ENCODE data around the gene GALNT9. TPM values are rescaled to one million over a fixed set of nuclear protein-coding genes. Genes with fewer than 3 reads are reported as not detected.

Gene GALNT9
- polyA plus RNA-seq, 3 donors = not detected

GRCh38 chr12:132170094-132170636 is 159.2 kb downstream of the GALNT9 start:
- H3K9ac ChIP-seq (ENCODE audit: insufficient read depth, low read length, poor library complexity, severe bottlenecking) = no peak overlapping the region
- Mint-ChIP-seq H3K27ac (no peak overlapping the region), H3K4me1 (peaks cover 2% of the 10 kb centered on the region), H3K9me3 (peaks cover 0 to 12% (median 2%) of the 10 kb centered on the region in 7 donors), H3K27me3 (ENCODE audit: low read depth in 3 of 3) (peaks cover 14 to 44% (median 20%) of the 10 kb centered on the region in 3 donors), H3K4me3 (no peak overlapping the region), H3K36me3 (no peaks in the 10 kb centered on the region)
- DNase-seq = no peak
- no peaks in the 10 kb centered on the region for H3K79me2 ChIP-seq (ENCODE audit: insufficient read depth, low read length)
- H3K27ac ChIP-seq (ENCODE audit: low read depth in 1 of 2, low read length in 2 of 2) = no peak overlapping the region
- no peaks in the 10 kb centered on the region for H3K9me3 ChIP-seq (replicated peaks in 1 of 2; ENCODE audit: control insufficient read depth in 1 of 2, insufficient read depth in 1 of 2, low read length in 2 of 2)
- WGBS (ENCODE audit: insufficient coverage) = 25% methylated on average over 11 of the region's 16 CpGs
- intact Hi-C loops (cut with micrococcal nuclease) = no loop called here
- no peaks in the 10 kb centered on the region for H4K20me1 ChIP-seq (ENCODE audit: insufficient read depth, low read length)
- no peak overlapping the region for H3K4me3 ChIP-seq (replicated peaks in 1 of 3; ENCODE audit: low read depth in 2 of 3, low read length in 3 of 3)
- H3K36me3 ChIP-seq (replicated peaks in 1 of 2; ENCODE audit: control insufficient read depth in 1 of 2, insufficient read depth in 2 of 2, low read length in 2 of 2) = no peaks in the 10 kb centered on the region
- no peak overlapping the region for H3K4me2 ChIP-seq (replicated peaks; ENCODE audit: extremely low read depth, low read length, poor library complexity, severe bottlenecking)
- H3K4me1 ChIP-seq (ENCODE audit: control insufficient read depth in 1 of 2, insufficient read depth in 2 of 2, low read length in 2 of 2) = no peaks in the 10 kb centered on the region
- H2AFZ ChIP-seq (ENCODE audit: insufficient read depth, low read depth, low read length, poor library complexity, severe bottlenecking) = no peak overlapping the region
- TF ChIP-seq CTCF (IDR thresholded peaks at IDR 0.05) = no peak
- peaks cover 0 to 9% of the 10 kb centered on the region in 2 donors for H3K27me3 ChIP-seq (ENCODE audit: control insufficient read depth in 2 of 2, insufficient read depth in 2 of 2, low read length in 2 of 2)

GRCh38 chr12:132169376-132169775 is 160.0 kb downstream of the GALNT9 start:
- Mint-ChIP-seq H3K27ac (no peak overlapping the region), H3K36me3 (no peaks in the 10 kb centered on the region), H3K4me3 (no peak overlapping the region), H3K27me3 (ENCODE audit: low read depth in 3 of 3) (peaks cover 14 to 39% (median 19%) of the 10 kb centered on the region in 3 donors), H3K4me1 (peaks cover 2% of the 10 kb centered on the region), H3K9me3 (peaks cover 0 to 12% (median 2%) of the 10 kb centered on the region in 7 donors)
- Histone ChIP-seq H3K4me1 (ENCODE audit: control insufficient read depth in 1 of 2, insufficient read depth in 2 of 2, low read length in 2 of 2) (no peaks in the 10 kb centered on the region), H3K79me2 (ENCODE audit: insufficient read depth, low read length) (no peaks in the 10 kb centered on the region), H4K20me1 (ENCODE audit: insufficient read depth, low read length) (no peaks in the 10 kb centered on the region), H3K27me3 (ENCODE audit: control insufficient read depth in 2 of 2, insufficient read depth in 2 of 2, low read length in 2 of 2) (peaks cover 0 to 9% of the 10 kb centered on the region in 2 donors), H2AFZ (ENCODE audit: insufficient read depth, low read depth, low read length, poor library complexity, severe bottlenecking) (no peak overlapping the region), H3K27ac (ENCODE audit: low read depth in 1 of 2, low read length in 2 of 2) (no peak overlapping the region), H3K4me3 (replicated peaks in 1 of 3; ENCODE audit: low read depth in 2 of 3, low read length in 3 of 3) (no peak overlapping the region), H3K9me3 (replicated peaks in 1 of 2; ENCODE audit: control insufficient read depth in 1 of 2, insufficient read depth in 1 of 2, low read length in 2 of 2) (no peaks in the 10 kb centered on the region), H3K36me3 (replicated peaks in 1 of 2; ENCODE audit: control insufficient read depth in 1 of 2, insufficient read depth in 2 of 2, low read length in 2 of 2) (no peaks in the 10 kb centered on the region), H3K4me2 (replicated peaks; ENCODE audit: extremely low read depth, low read length, poor library complexity, severe bottlenecking) (no peak overlapping the region), H3K9ac (ENCODE audit: insufficient read depth, low read length, poor library complexity, severe bottlenecking) (no peak overlapping the region)
- DNase-seq = no peak
- no peak for TF ChIP-seq CTCF (IDR thresholded peaks at IDR 0.05)
- intact Hi-C loops (cut with micrococcal nuclease) = no loop called here
- 80% methylated on average over 16 of the region's 17 CpGs for WGBS (ENCODE audit: insufficient coverage)
